Measurements from ENCODE around the gene DNM1. TPM values are rescaled to one million over a fixed set of nuclear protein-coding genes. Genes with fewer than 3 reads are reported as not detected.

The DNM1 gene
- total and polyA plus RNA-seq, 2 donors (not counting 3 experiments of a cell fraction or from before 2014, with no cell fraction given), result 0.59 to 2.9 TPM

DNA sequence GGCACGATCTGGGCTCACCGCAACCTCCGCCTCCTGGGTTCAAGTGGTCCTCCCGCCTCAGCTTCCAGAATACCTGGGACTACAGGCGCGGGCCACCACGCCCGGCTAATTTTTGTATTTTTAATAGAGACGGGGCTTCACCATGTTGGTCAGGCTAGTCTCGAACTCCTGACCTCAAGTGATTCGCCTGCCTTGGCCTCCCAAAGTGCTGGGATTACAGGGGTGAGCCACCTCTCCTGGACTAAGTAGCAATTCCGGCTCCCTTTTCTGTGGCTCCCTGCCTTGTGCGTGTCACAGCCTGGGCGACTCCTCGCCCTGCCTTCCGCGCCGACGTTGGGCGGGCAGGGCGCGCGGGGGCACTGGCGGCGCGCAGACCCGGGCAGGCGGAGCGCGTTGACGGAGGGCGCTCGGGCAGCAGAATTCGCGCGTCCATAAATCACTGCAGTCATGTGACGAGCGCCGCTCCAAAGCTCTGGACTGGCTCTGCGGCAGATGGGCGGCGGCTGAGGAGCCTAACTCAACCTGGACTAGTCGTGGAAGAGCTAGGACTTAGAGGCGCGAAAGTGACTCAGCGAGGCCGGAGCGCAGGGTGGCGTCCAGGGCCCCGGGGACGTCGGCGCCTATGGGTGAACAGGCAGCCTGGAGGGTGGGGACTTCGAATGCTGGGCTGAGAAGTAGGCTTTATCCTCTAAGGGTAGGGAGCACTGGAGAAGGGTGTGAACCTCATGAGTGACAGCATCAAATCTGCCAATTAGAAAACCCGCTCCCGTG is 10.4 kb upstream of the DNM1 start:
- H3K4me1 ChIP-seq (ENCODE audit: control insufficient read depth, extremely low read depth, insufficient read depth, low read length), result peaks cover 11% of the 10 kb centered on the region
- TF ChIP-seq GATA2 (IDR thresholded peaks at IDR 0.05; ENCODE audit: insufficient read depth, insufficient read length, low read depth, low read length), result no peak
- TF ChIP-seq, protein P1, sequence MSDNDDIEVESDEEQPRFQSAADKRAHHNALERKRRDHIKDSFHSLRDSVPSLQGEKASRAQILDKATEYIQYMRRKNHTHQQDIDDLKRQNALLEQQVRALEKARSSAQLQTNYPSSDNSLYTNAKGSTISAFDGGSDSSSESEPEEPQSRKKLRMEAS (IDR thresholded peaks at IDR 0.05; ENCODE audit: insufficient read depth, insufficient read length), result peak; percentile 70
- TF ChIP-seq JUN (IDR thresholded peaks at IDR 0.05; ENCODE audit: borderline replicate concordance, insufficient read depth, insufficient read length, low read depth), result no peak
- no peak for TF ChIP-seq POLR2A (IDR thresholded peaks at IDR 0.05; ENCODE audit: low read depth, low read length)
- no peak for TF ChIP-seq MYC (IDR thresholded peaks at IDR 0.05; ENCODE audit: low read depth, low read length)
- TF ChIP-seq POLR2AphosphoS5 (IDR thresholded peaks at IDR 0.05; ENCODE audit: insufficient read depth, low read depth, low read length), result peak; percentile 36
- TF ChIP-seq EZH2 (IDR thresholded peaks at IDR 0.05; ENCODE audit: borderline replicate concordance, low read depth, low read length, severe bottlenecking), result no peak
- TF ChIP-seq, protein P2, sequence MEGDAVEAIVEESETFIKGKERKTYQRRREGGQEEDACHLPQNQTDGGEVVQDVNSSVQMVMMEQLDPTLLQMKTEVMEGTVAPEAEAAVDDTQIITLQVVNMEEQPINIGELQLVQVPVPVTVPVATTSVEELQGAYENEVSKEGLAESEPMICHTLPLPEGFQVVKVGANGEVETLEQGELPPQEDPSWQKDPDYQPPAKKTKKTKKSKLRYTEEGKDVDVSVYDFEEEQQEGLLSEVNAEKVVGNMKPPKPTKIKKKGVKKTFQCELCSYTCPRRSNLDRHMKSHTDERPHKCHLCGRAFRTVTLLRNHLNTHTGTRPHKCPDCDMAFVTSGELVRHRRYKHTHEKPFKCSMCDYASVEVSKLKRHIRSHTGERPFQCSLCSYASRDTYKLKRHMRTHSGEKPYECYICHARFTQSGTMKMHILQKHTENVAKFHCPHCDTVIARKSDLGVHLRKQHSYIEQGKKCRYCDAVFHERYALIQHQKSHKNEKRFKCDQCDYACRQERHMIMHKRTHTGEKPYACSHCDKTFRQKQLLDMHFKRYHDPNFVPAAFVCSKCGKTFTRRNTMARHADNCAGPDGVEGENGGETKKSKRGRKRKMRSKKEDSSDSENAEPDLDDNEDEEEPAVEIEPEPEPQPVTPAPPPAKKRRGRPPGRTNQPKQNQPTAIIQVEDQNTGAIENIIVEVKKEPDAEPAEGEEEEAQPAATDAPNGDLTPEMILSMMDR (IDR thresholded peaks at IDR 0.05; ENCODE audit: extremely low read depth in 1 of 2, insufficient read depth in 1 of 2, low read depth in 1 of 2, low read length in 2 of 2), result peak; percentile 42 to 52
- no peak overlapping the region for H3K9ac ChIP-seq (replicated peaks; ENCODE audit: extremely low read depth, insufficient read depth, low read length)
- peak overlapping the region in 1 of 3 experiments; percentile 70 for H3K4me3 ChIP-seq (replicated peaks in 1 of 3; ENCODE audit: insufficient read depth in 1 of 3, low read depth in 1 of 3, low read length in 3 of 3)
- H3K27ac ChIP-seq (ENCODE audit: insufficient read depth, low read depth, low read length), result peak overlapping the region; percentile 11
- H3K9me3 ChIP-seq (replicated peaks; ENCODE audit: control insufficient read depth, insufficient read depth, low read length), result no peaks in the 10 kb centered on the region
- no peaks in the 10 kb centered on the region for H3K27me3 ChIP-seq (ENCODE audit: control insufficient read depth in 2 of 2, insufficient read depth in 2 of 2, low read length in 2 of 2)
- H2AFZ ChIP-seq (ENCODE audit: low read depth, low read length), result peak overlapping the region; percentile 46
- POLR2A ChIA-PET, result no interaction called here
- BruUV-seq (replicated peaks), result no TSS peak
- no peaks in the 10 kb centered on the region for H3K9me1 ChIP-seq (replicated peaks; ENCODE audit: control insufficient read depth, extremely low read depth, insufficient read depth, low read length)
- intact Hi-C loops (cut with micrococcal nuclease), result loop anchor here (1.0 kb wide), 1 partner anchor 11 kb away; the partner anchor contains the start of gene DNM1
- CTCF ChIA-PET, result interaction anchor here (0.6 to 2.2 kb wide), 16 partner anchors 9 to 148 kb away, joined by 3 to 14 read pairs (median 4); partner anchors contain the start of gene DNM1
- peaks cover 2 to 6% of the 10 kb centered on the region in 2 experiments for H3K36me3 ChIP-seq (ENCODE audit: control insufficient read depth in 2 of 2, extremely low read depth in 1 of 2, insufficient read depth in 2 of 2, low read length in 2 of 2)
- FAIRE-seq (peak; percentile 96), DNase-seq (ENCODE audit: low read depth, low spot score) (peak; percentile 95)
- dilution Hi-C loops (cut with MboI; ENCODE audit: extremely low pct_ligation_motif_present, low sequenced_read_pairs), result no loop called here
- peak overlapping the region; percentile 6 for H3K4me2 ChIP-seq (ENCODE audit: insufficient read depth, low read length)
- H4K20me1 ChIP-seq (replicated peaks; ENCODE audit: control insufficient read depth, extremely low read depth, insufficient read depth, low read length), result no peaks in the 10 kb centered on the region
- peaks cover 15% of the 10 kb centered on the region for H3K79me2 ChIP-seq (ENCODE audit: control insufficient read depth, insufficient read depth, low read length)
